Heart right ventricle (tissue), 16 donors: ENCODE results near the gene ATXN7. TPM values are rescaled to one million over a fixed set of nuclear protein-coding genes. Genes with fewer than 3 reads are reported as not detected.

ENCODE experiments used
- ATAC-seq, 8 donors: fragments of 200-7000 bp; cut with Tn5 transposase; one replicate each; pipeline ENCODE4 v1.9.1; 2020; ENCODE audit warnings: mild to moderate bottlenecking in 8 of 8, moderate library complexity in 8 of 8, moderate number of reproducible peaks in 1 of 8
- DNase-seq, 2 donors: peaks; one replicate each; pipeline ENCODE4 v3.0.0-alpha.2; 2020
- H3K27ac ChIP-seq, 10 donors: fragments of 200-600 bp; sonication (generic) in 2 of 10; one replicate each; pipeline versions ENCODE4 v1.5.0 to v1.8.0; 2020 to 2022; ENCODE audit warnings: mild to moderate bottlenecking in 3 of 10
- H3K27me3 ChIP-seq, 7 donors: fragments of 200-600 bp; one replicate each; pipeline ENCODE4 v1.8.0; 2021 to 2022; ENCODE audit warnings: mild to moderate bottlenecking in 2 of 7
- H3K36me3 ChIP-seq, 9 donors: fragments of 200-600 bp; sonication (generic) in 1 of 9; one replicate each; pipeline versions ENCODE4 v1.5.0 to v1.8.0; 2020 to 2022; ENCODE audit warnings: mild to moderate bottlenecking in 2 of 9
- H3K4me1 ChIP-seq, 9 donors: fragments of 200-600 bp; sonication (generic) in 1 of 9; one replicate each; pipeline versions ENCODE4 v1.5.0 to v1.8.0; 2020 to 2022; ENCODE audit warnings: mild to moderate bottlenecking in 4 of 9
- H3K4me3 ChIP-seq, 10 donors: fragments of 200-600 bp; sonication (generic) in 2 of 10; one replicate each; pipeline versions ENCODE4 v1.5.0 to v1.8.0; 2020 to 2022; ENCODE audit warnings: mild to moderate bottlenecking in 7 of 10, moderate library complexity in 2 of 10
- H3K9me3 ChIP-seq, 11 donors: fragments of 200-600 bp in 10 of 11; sonication (generic) in 2 of 11; one replicate each; pipeline versions ENCODE4 v1.5.0 to v1.8.0; 2013 to 2022; ENCODE audit warnings: mild to moderate bottlenecking in 2 of 11, control low read depth in 1 of 11, moderate library complexity in 1 of 11
- WGBS, 2 donors: extraction: QIAGEN DNeasy Blood & Tissue Kit; methylation state at CpG; one replicate each; pipeline ENCODE4 v1.1.7; 2013; ENCODE audit warnings: inconsistent platforms in 1 of 2; 5-methylcytosine and 5-hydroxymethylcytosine counted together
- intact Hi-C, 10 donors: fragments of 100-400 bp; cut with DNase I; formaldehyde crosslinking; loops; one replicate each; pipeline versions ENCODE4 v1.11.1 to v1.14.2; 2022
- polyA plus RNA-seq, 2 donors: library from polyadenylated mRNA; stranded (reverse); fragments of 200-250 nt; gene quantifications; one replicate each; pipeline ENCODE4 v1.2.3, GENCODE V29; 2013
- total RNA-seq, 10 donors: library from RNA; stranded (reverse); fragmentation: NEBNext Ultra II Directional in 3 of 10; extraction: Animal tissue kit (Norgen Biotek cat#: 25700) in 3 of 10; gene quantifications; one replicate each; pipeline versions ENCODE4 v1.2.1 to v1.2.4, GENCODE V29; 2021 to 2023
- TF ChIP-seq, protein P1 (sequence below), 9 donors: fragments of 200-600 bp; sonication (generic) in 2 of 9; IDR thresholded peaks; one replicate each; pipeline versions ENCODE4 v1.5.0 to v1.8.0; 2021 to 2022; ENCODE audit warnings: antibody characterized with exemption in 9 of 9, mild to moderate bottlenecking in 5 of 9, moderate library complexity in 1 of 9
- donor health status: Arrhythmogenic right ventricular cardiomyopathy.
- donor health status: ischemic (EF 13 %, LVEDD 7.1; RV severe dilation, severe dysfunction).
- donor health status: healthy with polysubstance abuse.
- donor health status: DM: no; HTN: yes; CAD: no.
- donor health status: DM: no; HTN: no; CAD: no.
- donor health status: ischemic (EF 25% LVEDD 6.9; RV normal size, moderate dysfunction).
- donor health status: ischemic (EF 25% LVEDD 5.7; RV mildly dilated, moderate dysfunction).
- donor health status: healthy.
- donor health status: DM: yes; HTN: yes; CAD: no.
- donor health status: Ischemic cardiomyopathy.
- donor health status: ischemic (EF 35%, LVEDD 5.7; RV mildly dilated, moderate dysfunction).
- donor health status: nonischemic (EF 11% LVEDD 7.7; RV severe dilation, severe dysfunction).
- donor health status: DM: yes; HTN: yes; CAD: no.
- donor health status: PGD.
- donor health status: ischemic (EF 29% LVEDD 5.4; RV normal size, mild dysfunction).
- donor health status: nonischemic (EF 23%, LVEDD 6.1; RV moderate dilation, normal function).

Gene ATXN7
- total and polyA plus RNA-seq, 12 donors, result 1.7 to 31.0 (median 19.6) TPM

DNA sequence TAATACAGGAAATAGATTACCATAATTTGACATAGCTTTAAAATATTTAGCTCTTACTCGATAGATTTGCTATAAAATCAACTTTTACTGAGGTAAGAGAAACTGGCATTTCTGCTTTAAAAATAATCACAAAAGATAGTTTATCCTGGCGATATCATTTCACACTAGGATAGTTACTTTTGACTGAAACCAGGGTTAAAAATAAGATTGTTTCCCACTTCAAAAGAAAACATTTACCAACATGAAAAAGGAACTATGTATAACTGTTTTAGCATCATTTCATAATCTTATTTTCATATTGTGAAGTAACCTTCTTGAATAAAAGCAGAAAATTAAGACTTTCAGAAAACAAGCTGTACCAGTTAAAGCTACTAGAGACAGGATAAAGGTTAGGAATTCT is 144.3 kb downstream of the ATXN7 start:
- Histone ChIP-seq H3K9me3 (no peaks in the 10 kb centered on the region), H3K4me3 (no peak overlapping the region), H3K27ac (no peak overlapping the region), H3K27me3 (no peaks in the 10 kb centered on the region), H3K4me1 (peaks cover 0 to 28% (median 5%) of the 10 kb centered on the region in 9 donors), H3K36me3 (peaks cover 0 to 100% (median 48%) of the 10 kb centered on the region in 9 donors)
- TF ChIP-seq, protein P1, sequence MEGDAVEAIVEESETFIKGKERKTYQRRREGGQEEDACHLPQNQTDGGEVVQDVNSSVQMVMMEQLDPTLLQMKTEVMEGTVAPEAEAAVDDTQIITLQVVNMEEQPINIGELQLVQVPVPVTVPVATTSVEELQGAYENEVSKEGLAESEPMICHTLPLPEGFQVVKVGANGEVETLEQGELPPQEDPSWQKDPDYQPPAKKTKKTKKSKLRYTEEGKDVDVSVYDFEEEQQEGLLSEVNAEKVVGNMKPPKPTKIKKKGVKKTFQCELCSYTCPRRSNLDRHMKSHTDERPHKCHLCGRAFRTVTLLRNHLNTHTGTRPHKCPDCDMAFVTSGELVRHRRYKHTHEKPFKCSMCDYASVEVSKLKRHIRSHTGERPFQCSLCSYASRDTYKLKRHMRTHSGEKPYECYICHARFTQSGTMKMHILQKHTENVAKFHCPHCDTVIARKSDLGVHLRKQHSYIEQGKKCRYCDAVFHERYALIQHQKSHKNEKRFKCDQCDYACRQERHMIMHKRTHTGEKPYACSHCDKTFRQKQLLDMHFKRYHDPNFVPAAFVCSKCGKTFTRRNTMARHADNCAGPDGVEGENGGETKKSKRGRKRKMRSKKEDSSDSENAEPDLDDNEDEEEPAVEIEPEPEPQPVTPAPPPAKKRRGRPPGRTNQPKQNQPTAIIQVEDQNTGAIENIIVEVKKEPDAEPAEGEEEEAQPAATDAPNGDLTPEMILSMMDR (IDR thresholded peaks at IDR 0.05), result no peak
- ATAC-seq (no peak), DNase-seq (no peak)
- intact Hi-C loops, result no loop called here
- WGBS, 2 donors, result 92 to 96% methylated on average over 2 of the region's 2 CpGs

DNA sequence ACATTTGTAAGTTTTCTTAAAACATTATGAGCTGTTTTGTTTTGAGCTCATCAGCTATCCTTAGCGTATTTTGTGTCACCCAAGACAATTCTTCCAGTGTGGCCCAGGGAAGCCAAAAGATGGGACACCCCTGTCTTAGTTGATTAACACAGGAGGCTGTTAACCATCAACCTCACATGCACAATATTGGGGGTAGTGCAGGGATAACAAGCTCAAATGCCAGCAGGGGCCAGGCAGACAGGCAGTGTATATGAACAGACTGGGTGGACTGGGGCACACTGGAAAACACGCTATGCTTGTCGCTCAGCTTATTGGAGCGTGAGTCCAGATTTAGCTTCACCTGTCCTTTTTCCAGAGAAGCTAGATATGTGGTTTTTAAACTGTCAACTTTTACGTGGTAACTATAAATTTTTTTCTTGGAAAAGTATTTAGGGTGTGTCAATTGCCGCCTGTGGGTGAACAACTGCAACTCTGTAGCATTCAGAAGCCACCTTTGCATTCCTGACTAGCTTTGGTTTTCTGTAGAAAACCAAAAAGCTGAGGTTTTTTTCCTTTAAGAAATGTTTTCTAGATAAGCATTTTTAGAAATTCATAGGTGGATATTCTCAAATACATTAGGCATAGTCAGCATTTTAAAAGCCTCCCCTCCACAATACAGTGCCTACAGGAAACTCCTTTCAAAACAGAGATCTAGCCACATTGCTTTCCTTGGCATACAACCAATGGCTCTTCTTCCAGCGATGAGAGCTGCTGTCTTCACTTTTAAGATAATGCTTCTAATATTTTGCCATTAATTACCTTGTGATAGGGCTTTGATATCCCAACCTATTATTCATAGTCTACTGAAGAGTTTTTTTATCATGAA is 145.1 kb downstream of the ATXN7 start:
- no peak overlapping the region for H3K27ac ChIP-seq
- intact Hi-C loops, result no loop called here
- ATAC-seq, result peak in 1 of 8 donors; percentile 27
- H3K4me3 ChIP-seq, result no peak overlapping the region
- H3K27me3 ChIP-seq, result no peaks in the 10 kb centered on the region
- WGBS, 2 donors, result 77% methylated on average over 7 of the region's 7 CpGs
- DNase-seq, result no peak
- peaks cover 0 to 100% (median 55%) of the 10 kb centered on the region in 9 donors for H3K36me3 ChIP-seq
- peaks cover 0 to 26% (median 5%) of the 10 kb centered on the region in 9 donors for H3K4me1 ChIP-seq
- TF ChIP-seq, protein P1 (IDR thresholded peaks at IDR 0.05), result no peak
- H3K9me3 ChIP-seq, result no peaks in the 10 kb centered on the region

DNA sequence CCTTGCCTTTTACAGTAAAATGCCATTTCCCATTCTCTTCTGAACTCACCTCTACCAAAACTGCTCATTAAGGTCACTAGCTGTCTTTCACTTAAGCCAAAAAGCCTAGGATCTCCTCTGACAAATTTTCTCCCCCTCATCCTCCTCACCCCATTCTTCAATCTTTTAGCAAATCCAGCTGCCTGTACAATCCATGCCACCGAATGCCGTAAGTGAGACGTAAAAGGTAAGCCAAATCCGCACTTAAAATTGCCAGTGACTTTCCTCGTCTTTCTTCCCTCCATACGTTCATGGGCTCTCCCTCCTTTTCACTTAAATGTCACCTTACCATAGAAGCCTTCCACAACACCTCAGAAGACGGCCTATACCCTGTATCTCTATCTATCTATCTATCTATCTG is 145.9 kb downstream of the ATXN7 start:
- H3K9me3 ChIP-seq, result no peaks in the 10 kb centered on the region
- H3K4me3 ChIP-seq, result no peak overlapping the region
- TF ChIP-seq, protein P1 (IDR thresholded peaks at IDR 0.05), result no peak
- peaks cover 0 to 100% (median 63%) of the 10 kb centered on the region in 9 donors for H3K36me3 ChIP-seq
- WGBS, 2 donors, result 94 to 96% methylated on average over 7 of the region's 7 CpGs
- intact Hi-C loops, result no loop called here
- ATAC-seq (no peak), DNase-seq (no peak)
- no peaks in the 10 kb centered on the region for H3K27me3 ChIP-seq
- no peak overlapping the region for H3K27ac ChIP-seq
- H3K4me1 ChIP-seq, result peaks cover 0 to 18% (median 0%) of the 10 kb centered on the region in 9 donors

DNA sequence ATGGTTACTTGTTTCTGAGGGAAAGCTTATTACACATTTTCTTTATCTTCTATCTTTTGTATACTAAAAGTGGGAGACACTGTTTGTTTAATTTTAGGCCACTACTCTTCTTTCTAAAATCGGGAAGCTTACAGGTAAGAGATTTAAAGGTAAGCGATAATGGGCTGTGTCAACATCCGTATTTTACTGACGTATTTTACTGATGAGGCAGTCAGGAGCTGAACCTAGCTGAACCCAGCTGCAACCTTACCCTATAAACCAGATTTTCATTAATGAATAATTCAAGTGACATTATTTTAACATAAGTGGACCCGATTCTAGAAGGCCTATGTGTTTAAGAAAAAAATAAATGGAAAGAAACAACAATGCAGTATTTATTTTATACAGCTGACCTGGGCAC is 146.5 kb downstream of the ATXN7 start:
- Histone ChIP-seq H3K9me3 (no peaks in the 10 kb centered on the region), H3K27me3 (no peaks in the 10 kb centered on the region), H3K4me1 (peaks cover 0 to 19% (median 0%) of the 10 kb centered on the region in 9 donors), H3K36me3 (peaks cover 0 to 100% (median 69%) of the 10 kb centered on the region in 9 donors), H3K27ac (no peak overlapping the region), H3K4me3 (no peak overlapping the region)
- WGBS, 2 donors, result 90 to 97% methylated on average over 5 of the region's 5 CpGs
- no peak for DNase-seq
- ATAC-seq, result no peak
- TF ChIP-seq, protein P1 (IDR thresholded peaks at IDR 0.05), result no peak
- intact Hi-C loops, result no loop called here
